Tibial nerve (tissue), 4 donors: Measurements from ENCODE around the gene AADACL3. TPM values are rescaled to one million over a fixed set of nuclear protein-coding genes. Genes with fewer than 3 reads are reported as not detected.
"Not testable (repeated sequence)": the region's sequence is repeated elsewhere in the genome, so short reads cannot be mapped to it uniquely, and the experiment has no call there.

Source experiments
- DNase-seq, 2 donors: peaks; one replicate each; pipeline ENCODE4 v3.0.0-alpha.2; 2019; ENCODE audit warnings: low spot score in 2 of 2
- H3K27ac ChIP-seq, 4 donors: fragments of 200-600 bp; sonication (generic) in 3 of 4; one replicate each; pipeline ENCODE4 v1.5.1; 2017 to 2019; ENCODE audit warnings: mild to moderate bottlenecking in 1 of 4
- H3K27me3 ChIP-seq, 2 donors: fragments of 200-600 bp; sonication (generic) in 1 of 2; one replicate each; pipeline versions ENCODE4 v1.5.1 to v1.6.0; 2017 to 2019
- H3K36me3 ChIP-seq, 3 donors: fragments of 200-600 bp; sonication (generic); one replicate each; pipeline ENCODE4 v1.5.1; 2018 to 2019
- H3K4me1 ChIP-seq, 4 donors: fragments of 200-600 bp; sonication (generic) in 3 of 4; one replicate each; pipeline ENCODE4 v1.5.1; 2017 to 2019
- H3K4me3 ChIP-seq, 4 donors: fragments of 200-600 bp; sonication (generic) in 3 of 4; one replicate each; pipeline ENCODE4 v1.5.1; 2017 to 2019; ENCODE audit warnings: mild to moderate bottlenecking in 1 of 4, moderate library complexity in 1 of 4
- H3K9me3 ChIP-seq, 4 donors: fragments of 200-600 bp; sonication (generic) in 3 of 4; one replicate each; pipeline ENCODE4 v1.5.1; 2017 to 2019
- EP300 ChIP-seq, 2 donors: sonication (generic); formaldehyde crosslinking; IDR thresholded peaks; one replicate each; pipeline ENCODE4 v1.6.1; 2017; ENCODE audit warnings: antibody characterized with exemption in 2 of 2, mild to moderate bottlenecking in 1 of 2
- POLR2A ChIP-seq, 2 donors: fragments of 450-650 bp; IDR thresholded peaks; one replicate each; pipeline ENCODE4 v1.6.1; 2017; ENCODE audit warnings: antibody characterized with exemption in 2 of 2, mild to moderate bottlenecking in 2 of 2, moderate library complexity in 2 of 2
- WGBS, 2 donors: methylation state at CpG; one replicate each; pipeline ENCODE4 v1.1.5; 2018; 5-methylcytosine and 5-hydroxymethylcytosine counted together
- total RNA-seq, 4 donors: library from RNA; depleted of rRNA; stranded (reverse); fragments of >200 nt; gene quantifications; one replicate each; pipeline ENCODE4 v1.1.0, GENCODE V29; 2016
- TF ChIP-seq, protein P1 (sequence below), 5 experiments: fragments of 200-600 bp in 3 of 5; fragments of 450-650 bp in 2 of 5; sonication (generic) in 3 of 5; IDR thresholded peaks; one replicate each; pipeline ENCODE4 v1.5.1; 2016 to 2019; ENCODE audit warnings: antibody characterized with exemption in 5 of 5, mild to moderate bottlenecking in 3 of 5, moderate library complexity in 2 of 5

AADACL3 gene, protein sequence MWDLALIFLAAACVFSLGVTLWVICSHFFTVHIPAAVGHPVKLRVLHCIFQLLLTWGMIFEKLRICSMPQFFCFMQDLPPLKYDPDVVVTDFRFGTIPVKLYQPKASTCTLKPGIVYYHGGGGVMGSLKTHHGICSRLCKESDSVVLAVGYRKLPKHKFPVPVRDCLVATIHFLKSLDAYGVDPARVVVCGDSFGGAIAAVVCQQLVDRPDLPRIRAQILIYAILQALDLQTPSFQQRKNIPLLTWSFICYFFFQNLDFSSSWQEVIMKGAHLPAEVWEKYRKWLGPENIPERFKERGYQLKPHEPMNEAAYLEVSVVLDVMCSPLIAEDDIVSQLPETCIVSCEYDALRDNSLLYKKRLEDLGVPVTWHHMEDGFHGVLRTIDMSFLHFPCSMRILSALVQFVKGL
- total RNA-seq: not detected

DNA sequence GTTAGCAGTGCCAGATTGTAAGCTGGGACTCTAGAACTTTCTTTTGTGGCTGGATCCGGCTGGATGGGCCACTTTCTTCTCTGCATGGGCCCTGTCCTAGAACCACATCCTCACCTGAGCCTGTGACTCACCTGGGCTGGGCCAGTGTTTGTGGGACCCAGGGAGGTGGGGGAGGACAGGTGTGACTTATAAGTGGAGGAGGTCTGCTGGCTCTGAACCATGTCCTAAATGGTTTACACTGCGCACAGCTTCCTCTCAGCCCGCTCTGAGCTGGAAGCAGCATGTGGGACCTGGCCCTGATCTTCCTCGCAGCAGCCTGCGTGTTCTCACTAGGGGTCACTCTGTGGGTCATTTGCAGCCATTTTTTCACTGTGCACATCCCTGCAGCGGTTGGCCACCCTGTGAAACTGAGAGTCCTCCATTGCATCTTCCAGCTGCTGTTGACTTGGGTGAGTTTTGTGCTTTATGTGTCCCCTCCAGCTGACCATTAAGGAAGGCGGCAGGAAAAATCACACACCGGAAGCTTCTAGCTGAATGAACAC is at the start of gene AADACL3:
Gene AADACL3, plus strand, starts transcription at position 215 of the 542 bp plus-strand sequence. Its CDS starts 67 bp downstream, at position 282.
- no peak for DNase-seq

DNA sequence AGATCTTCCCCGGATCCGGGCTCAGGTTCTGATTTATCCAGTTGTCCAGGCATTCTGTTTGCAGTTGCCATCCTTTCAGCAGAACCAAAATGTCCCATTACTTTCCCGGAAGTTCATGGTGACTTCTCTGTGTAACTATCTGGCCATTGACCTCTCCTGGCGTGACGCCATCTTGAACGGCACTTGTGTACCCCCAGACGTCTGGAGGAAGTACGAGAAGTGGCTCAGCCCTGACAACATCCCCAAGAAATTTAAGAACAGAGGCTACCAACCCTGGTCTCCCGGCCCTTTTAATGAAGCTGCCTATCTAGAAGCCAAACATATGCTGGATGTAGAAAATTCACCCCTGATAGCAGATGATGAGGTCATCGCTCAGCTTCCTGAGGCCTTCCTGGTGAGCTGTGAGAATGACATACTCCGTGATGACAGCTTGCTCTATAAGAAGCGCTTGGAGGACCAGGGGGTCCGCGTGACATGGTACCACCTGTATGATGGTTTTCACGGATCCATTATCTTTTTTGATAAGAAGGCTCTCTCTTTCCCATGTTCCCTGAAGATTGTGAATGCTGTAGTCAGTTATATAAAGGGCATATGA is 49.7 kb upstream of the AADACL3 start:
- H3K4me1 ChIP-seq: no peaks in the 10 kb centered on the region
- H3K4me3 ChIP-seq: no peak overlapping the region
- H3K36me3 ChIP-seq: no peaks in the 10 kb centered on the region
- DNase-seq: no peak
- TF ChIP-seq, protein P1, sequence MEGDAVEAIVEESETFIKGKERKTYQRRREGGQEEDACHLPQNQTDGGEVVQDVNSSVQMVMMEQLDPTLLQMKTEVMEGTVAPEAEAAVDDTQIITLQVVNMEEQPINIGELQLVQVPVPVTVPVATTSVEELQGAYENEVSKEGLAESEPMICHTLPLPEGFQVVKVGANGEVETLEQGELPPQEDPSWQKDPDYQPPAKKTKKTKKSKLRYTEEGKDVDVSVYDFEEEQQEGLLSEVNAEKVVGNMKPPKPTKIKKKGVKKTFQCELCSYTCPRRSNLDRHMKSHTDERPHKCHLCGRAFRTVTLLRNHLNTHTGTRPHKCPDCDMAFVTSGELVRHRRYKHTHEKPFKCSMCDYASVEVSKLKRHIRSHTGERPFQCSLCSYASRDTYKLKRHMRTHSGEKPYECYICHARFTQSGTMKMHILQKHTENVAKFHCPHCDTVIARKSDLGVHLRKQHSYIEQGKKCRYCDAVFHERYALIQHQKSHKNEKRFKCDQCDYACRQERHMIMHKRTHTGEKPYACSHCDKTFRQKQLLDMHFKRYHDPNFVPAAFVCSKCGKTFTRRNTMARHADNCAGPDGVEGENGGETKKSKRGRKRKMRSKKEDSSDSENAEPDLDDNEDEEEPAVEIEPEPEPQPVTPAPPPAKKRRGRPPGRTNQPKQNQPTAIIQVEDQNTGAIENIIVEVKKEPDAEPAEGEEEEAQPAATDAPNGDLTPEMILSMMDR (IDR thresholded peaks at IDR 0.05): no peak
- TF ChIP-seq EP300 (IDR thresholded peaks at IDR 0.05): no peak
- no peak for TF ChIP-seq POLR2A (IDR thresholded peaks at IDR 0.05)
- H3K27me3 ChIP-seq: no peaks in the 10 kb centered on the region
- WGBS, 2 donors: 80 to 82% methylated on average over 15 of the region's 15 CpGs
- H3K27ac ChIP-seq: no peak overlapping the region
- peaks cover 0 to 17% (median 0%) of the 10 kb centered on the region in 4 donors for H3K9me3 ChIP-seq

More for the DNA sequence above, at the start of gene AADACL3:
- H3K27ac ChIP-seq: no peak within 1 kb of the TSS
- no peaks in the 10 kb centered on the region for H3K36me3 ChIP-seq
- H3K4me1 ChIP-seq: no peaks in the 10 kb centered on the region
- WGBS, 2 donors: 90 to 91% methylated on average over 8 of the region's 8 CpGs
- no peaks in the 10 kb centered on the region for H3K9me3 ChIP-seq
- no peak for TF ChIP-seq EP300 (IDR thresholded peaks at IDR 0.05)
- TF ChIP-seq, protein P1 (IDR thresholded peaks at IDR 0.05): no peak
- TF ChIP-seq POLR2A (IDR thresholded peaks at IDR 0.05): no peak
- H3K27me3 ChIP-seq: peaks cover 0 to 4% of the 10 kb centered on the region in 2 donors
- H3K4me3 ChIP-seq: no peak within 1 kb of the TSS

DNA sequence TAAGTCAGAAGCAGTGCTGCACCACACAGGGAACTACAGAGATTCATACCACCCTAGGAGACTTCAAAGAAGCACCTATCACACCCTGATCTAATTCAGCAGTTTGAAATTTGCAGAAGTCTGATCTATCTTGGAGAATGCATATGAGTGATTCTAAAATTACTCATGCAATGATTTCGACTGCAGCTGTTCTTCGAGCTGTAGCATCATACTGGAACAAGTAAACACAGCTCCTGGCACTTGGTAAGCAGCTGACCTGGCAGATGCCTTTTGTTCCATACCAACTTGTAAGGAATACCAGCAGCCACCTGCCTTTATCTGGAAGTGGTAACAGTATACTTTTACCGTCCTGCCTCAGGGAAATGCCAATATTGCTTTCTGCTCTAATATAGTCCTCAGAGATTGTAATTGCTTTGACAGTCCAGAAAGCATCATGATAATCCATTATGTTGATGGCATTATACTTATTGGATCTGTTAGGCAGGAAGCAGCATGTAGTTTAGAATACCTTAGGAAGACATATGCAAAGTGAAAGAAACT is 46.3 kb upstream of the AADACL3 start:
- H3K4me3 ChIP-seq: no peak overlapping the region
- TF ChIP-seq EP300 (IDR thresholded peaks at IDR 0.05): no peak
- TF ChIP-seq POLR2A (IDR thresholded peaks at IDR 0.05): no peak
- TF ChIP-seq, protein P1 (IDR thresholded peaks at IDR 0.05): no peak
- WGBS, 2 donors: 71 to 93% methylated on average over 3 of the region's 3 CpGs

DNA sequence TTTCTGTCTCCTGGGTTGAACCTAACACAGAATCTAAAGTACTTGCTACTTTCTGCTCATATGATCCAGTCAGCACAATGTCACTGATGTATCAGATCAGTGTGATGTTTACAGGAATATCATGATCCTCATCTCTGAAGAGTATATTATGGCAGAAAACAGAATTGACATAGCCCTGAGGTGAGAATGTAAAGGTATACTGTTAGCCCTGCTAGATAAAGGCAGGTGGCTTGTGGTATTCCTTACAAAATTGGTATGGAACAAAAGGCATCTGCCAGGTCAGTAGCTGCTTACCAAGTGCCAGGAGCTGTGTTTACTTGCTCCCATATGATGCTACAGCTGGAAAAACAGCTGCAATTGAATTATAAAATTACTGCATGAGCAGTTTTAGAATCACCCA is 41.6 kb upstream of the AADACL3 start:
- no peak for TF ChIP-seq POLR2A (IDR thresholded peaks at IDR 0.05)
- TF ChIP-seq, protein P1 (IDR thresholded peaks at IDR 0.05): no peak
- no peak for TF ChIP-seq EP300 (IDR thresholded peaks at IDR 0.05)
- H3K9me3 ChIP-seq: peaks cover 0 to 5% (median 0%) of the 10 kb centered on the region in 4 donors
- H3K27me3 ChIP-seq: no peaks in the 10 kb centered on the region
- H3K36me3 ChIP-seq: no peaks in the 10 kb centered on the region
- H3K4me1 ChIP-seq: peaks cover 0 to 7% (median 0%) of the 10 kb centered on the region in 4 donors
- no peak overlapping the region for H3K4me3 ChIP-seq
- DNase-seq: no peak
- no peak overlapping the region for H3K27ac ChIP-seq

More for the DNA sequence above, 46.3 kb upstream of the AADACL3 start:
- no peak for DNase-seq
- Histone ChIP-seq H3K9me3 (peaks cover 0 to 10% (median 0%) of the 10 kb centered on the region in 4 donors), H3K4me1 (no peaks in the 10 kb centered on the region), H3K36me3 (no peaks in the 10 kb centered on the region), H3K27me3 (no peaks in the 10 kb centered on the region), H3K27ac (no peak overlapping the region)

DNA sequence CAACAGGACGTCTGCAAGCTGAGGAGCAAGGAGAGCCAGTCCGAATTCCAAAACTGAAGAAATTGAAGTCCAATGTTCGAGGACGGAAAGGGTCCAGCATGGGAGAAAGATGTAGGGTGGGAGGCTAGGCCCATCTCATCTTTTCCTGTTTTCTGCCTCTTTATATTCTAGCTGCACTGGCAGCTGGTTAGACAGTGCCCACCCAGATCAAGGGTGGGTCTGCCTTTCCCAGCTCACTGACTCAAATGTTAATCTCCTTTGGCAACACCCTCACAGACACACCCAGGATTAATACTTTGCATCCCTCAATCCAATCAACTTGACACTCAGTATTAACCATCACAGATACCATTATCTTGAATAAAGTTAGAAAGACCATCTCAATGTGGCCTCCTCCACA is 39.8 kb upstream of the AADACL3 start:
- H3K4me1 ChIP-seq, DNase-seq, H3K4me3 ChIP-seq, H3K36me3 ChIP-seq, H3K27ac ChIP-seq, H3K27me3 ChIP-seq: not testable (repeated sequence)
- peaks cover 0 to 11% (median 0%) of the 10 kb centered on the region in 4 donors for H3K9me3 ChIP-seq
- 81 to 86% methylated on average over 4 of the region's 4 CpGs for WGBS, 2 donors
